ENCODE data around the gene FAM53A.
A peak's percentile ranks its signal among the peaks of the same experiment; 100 is the strongest.
"Not testable (repeated sequence)": the region's sequence is repeated elsewhere in the genome, so short reads cannot be mapped to it uniquely, and the experiment has no call there.

Gene FAM53A

GRCh38 chr4:1711055-1711570 lies 27.0 kb upstream of the FAM53A start:
- POLR2A ChIA-PET, result interaction anchor here (1.6 to 5.5 kb wide), 4 partner anchors 10 to 18 kb away, joined by 11 to 80 read pairs (median 14); partner anchors contain the start of genes TACC3 and TMEM129

GRCh38 chr4:1708581-1708980 lies 24.5 kb upstream of the FAM53A start:
- ChIA-PET CTCF (interaction anchor here (0.6 to 2.9 kb wide), 5 partner anchors 8 to 22 kb away, joined by 3 to 29 read pairs (median 3); no protein-coding TSS in a partner anchor), POLR2A (interaction anchor here (0.7 to 5.5 kb wide), 4 partner anchors 10 to 20 kb away, joined by 3 to 80 read pairs (median 4); partner anchors contain the start of genes TACC3 and TMEM129)
- TF ChIP-seq CTBP1 (IDR thresholded peaks at IDR 0.05; ENCODE audit: borderline replicate concordance), result no peak
- TF ChIP-seq ARNT (IDR thresholded peaks at IDR 0.05), result no peak
- no peak for TF ChIP-seq FOXA1 (IDR thresholded peaks at IDR 0.05)
- TF ChIP-seq TARDBP (IDR thresholded peaks at IDR 0.05), result no peak
- TF ChIP-seq LEF1 (IDR thresholded peaks at IDR 0.05; ENCODE audit: borderline replicate concordance), result no peak
- TF ChIP-seq ZNF384 (IDR thresholded peaks at IDR 0.05), result no peak
- no peak for TF ChIP-seq HDGF (IDR thresholded peaks at IDR 0.05; ENCODE audit: borderline replicate concordance)
- TF ChIP-seq FOXM1 (IDR thresholded peaks at IDR 0.05; ENCODE audit: borderline replicate concordance), result no peak
- no peak for TF ChIP-seq FOXK2 (IDR thresholded peaks at IDR 0.05)
- TF ChIP-seq BHLHE40 (IDR thresholded peaks at IDR 0.05; ENCODE audit: borderline replicate concordance), result no peak
- TF ChIP-seq L3MBTL2 (conservative IDR thresholded peaks at IDR 0.05), result no peak
- no peak for TF ChIP-seq SUZ12 (IDR thresholded peaks at IDR 0.05)
- no peak for TF ChIP-seq PKNOX1 (IDR thresholded peaks at IDR 0.05)
- TF ChIP-seq ELF4 (IDR thresholded peaks at IDR 0.05), result no peak
- no peak for TF ChIP-seq NFRKB (IDR thresholded peaks at IDR 0.05)
- no peak for TF ChIP-seq SP1 (IDR thresholded peaks at IDR 0.05)
- no peak for DNase-seq (ENCODE audit: extremely low spot score)

More at GRCh38 chr4:1711055-1711570, 27.0 kb upstream of the FAM53A start:
- no peak for DNase-seq (ENCODE audit: extremely low spot score)
- CTCF ChIA-PET, result interaction anchor here (1.6 to 2.0 kb wide), 2 partner anchors 18 to 19 kb away, joined by 5 to 10 read pairs; no protein-coding TSS in a partner anchor
- no peak for TF ChIP-seq ARNT (IDR thresholded peaks at IDR 0.05)
- TF ChIP-seq L3MBTL2 (conservative IDR thresholded peaks at IDR 0.05), result peak; percentile 47
- TF ChIP-seq NFRKB (IDR thresholded peaks at IDR 0.05), result no peak

- no peak for TF ChIP-seq FOXA1 (IDR thresholded peaks at IDR 0.05)
- no peak for TF ChIP-seq SUZ12 (IDR thresholded peaks at IDR 0.05)
- TF ChIP-seq BHLHE40 (IDR thresholded peaks at IDR 0.05; ENCODE audit: borderline replicate concordance), result no peak
- TF ChIP-seq HDGF (IDR thresholded peaks at IDR 0.05; ENCODE audit: borderline replicate concordance), result no peak
- TF ChIP-seq ZNF384 (IDR thresholded peaks at IDR 0.05), result no peak
- TF ChIP-seq PKNOX1 (IDR thresholded peaks at IDR 0.05), result no peak
- no peak for TF ChIP-seq SP1 (IDR thresholded peaks at IDR 0.05)
- TF ChIP-seq NFRKB (IDR thresholded peaks at IDR 0.05), result no peak
- no peak for TF ChIP-seq FOXK2 (IDR thresholded peaks at IDR 0.05)
- no peak for TF ChIP-seq L3MBTL2 (conservative IDR thresholded peaks at IDR 0.05)
- no peak for TF ChIP-seq CTBP1 (IDR thresholded peaks at IDR 0.05; ENCODE audit: borderline replicate concordance)
- TF ChIP-seq FOXM1 (IDR thresholded peaks at IDR 0.05; ENCODE audit: borderline replicate concordance), result no peak
- TF ChIP-seq ARNT (IDR thresholded peaks at IDR 0.05), result no peak
- no peak for TF ChIP-seq TARDBP (IDR thresholded peaks at IDR 0.05)
- no peak for TF ChIP-seq ELF4 (IDR thresholded peaks at IDR 0.05)
- TF ChIP-seq LEF1 (IDR thresholded peaks at IDR 0.05; ENCODE audit: borderline replicate concordance), result no peak
- POLR2A ChIA-PET, result interaction anchor here (1.3 kb wide), 2 partner anchors 13 to 14 kb away, joined by 3 to 4 read pairs; partner anchors contain the start of gene TMEM129
- no peak for DNase-seq (ENCODE audit: extremely low spot score)
- CTCF ChIA-PET, result no interaction called here
Observed at GRCh38 chr4:1706358-1706757, 22.2 kb upstream of the FAM53A start.

GRCh38 chr4:1705732-1706131 lies 21.6 kb upstream of the FAM53A start:
- ChIA-PET CTCF (no interaction called here), POLR2A (interaction anchor here (1.3 kb wide), 2 partner anchors 12 to 15 kb away, joined by 3 to 4 read pairs; partner anchors contain the start of gene TMEM129)

GRCh38 chr4:1703867-1704266 lies 19.8 kb upstream of the FAM53A start:
- POLR2A ChIA-PET, result interaction anchor here (0.8 to 2.7 kb wide), 4 partner anchors 8 to 17 kb away, joined by 3 to 7 read pairs (median 4); partner anchors contain the start of genes SLBP, TACC3 and TMEM129
- CTCF ChIA-PET, result interaction anchor here (2.1 kb wide), 1 partner anchor 10 kb away, joined by 13 read pairs; no protein-coding TSS in a partner anchor
- TF ChIP-seq FOXA1 (IDR thresholded peaks at IDR 0.05) (no peak), SP1 (IDR thresholded peaks at IDR 0.05) (no peak), NFRKB (IDR thresholded peaks at IDR 0.05) (no peak), CTBP1 (IDR thresholded peaks at IDR 0.05; ENCODE audit: borderline replicate concordance) (no peak), FOXK2 (IDR thresholded peaks at IDR 0.05) (no peak), L3MBTL2 (conservative IDR thresholded peaks at IDR 0.05) (no peak), TARDBP (IDR thresholded peaks at IDR 0.05) (no peak), ELF4 (IDR thresholded peaks at IDR 0.05) (no peak), PKNOX1 (IDR thresholded peaks at IDR 0.05) (no peak)
- DNase-seq (ENCODE audit: extremely low spot score), result no peak

More at GRCh38 chr4:1705732-1706131, 21.6 kb upstream of the FAM53A start:
- no peak for TF ChIP-seq FOXA1 (IDR thresholded peaks at IDR 0.05)
- no peak for TF ChIP-seq HDGF (IDR thresholded peaks at IDR 0.05; ENCODE audit: borderline replicate concordance)
- DNase-seq (ENCODE audit: extremely low spot score), result no peak

GRCh38 chr4:1701671-1702070 lies 17.6 kb upstream of the FAM53A start:
- not testable (repeated sequence) for DNase-seq (ENCODE audit: extremely low spot score)
- ChIA-PET CTCF (interaction anchor here (0.6 to 1.2 kb wide), 2 partner anchors 9 to 25 kb away, joined by 3 to 4 read pairs; no protein-coding TSS in a partner anchor), POLR2A (interaction anchor here (2.7 to 3.1 kb wide), 2 partner anchors 8 to 20 kb away, joined by 7 to 20 read pairs; partner anchors contain the start of genes TACC3 and TMEM129)
